ENCODE measurements around the gene RHOT2.

RHOT2 gene

GRCh38 chr16:667780-668518, at the start of gene RHOT2:
TSS of gene RHOT2 (plus strand) at chr16:668132. CDS start at chr16:668200, 68 bp downstream.
- no peak for DNase-seq

GRCh38 chr16:619476-620100, 48.3 kb upstream of the RHOT2 start:
- DNase-seq = no peak

- no peak for DNase-seq
These were observed 47.0 kb upstream of the RHOT2 start for GRCh38 chr16:620700-621525.

- no peak for DNase-seq
These were observed 46.3 kb upstream of the RHOT2 start for GRCh38 chr16:621526-622105.

- DNase-seq = no peak
These were observed 45.0 kb upstream of the RHOT2 start for GRCh38 chr16:622920-623280.

DNA sequence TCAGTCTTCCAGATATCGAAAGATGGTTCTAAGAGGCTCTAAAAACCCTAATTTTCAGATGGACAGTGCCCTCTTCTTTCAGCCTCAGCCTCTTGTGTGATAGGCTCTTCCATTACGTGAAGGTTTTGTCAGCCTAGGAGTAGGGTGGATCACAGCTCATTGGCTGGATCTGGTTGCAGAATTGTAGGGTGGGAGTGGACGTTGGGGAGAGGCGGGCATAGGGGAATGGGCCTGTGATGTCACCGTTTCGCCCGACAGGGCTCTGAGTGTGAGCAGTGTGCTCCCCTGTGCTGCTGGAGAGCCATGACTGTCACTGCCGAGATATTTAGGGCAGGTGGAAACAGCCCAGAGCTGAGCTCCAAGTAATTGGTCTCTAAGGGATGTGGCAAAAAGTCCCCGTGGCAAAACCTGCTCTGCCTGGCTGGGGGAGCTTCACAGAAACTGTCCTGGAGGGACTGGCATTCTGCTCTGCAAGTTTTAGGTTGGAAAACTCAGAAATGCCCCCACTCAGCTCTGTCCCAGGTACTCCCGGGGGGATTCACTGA, 43.3 kb upstream of the RHOT2 start:
- no peak for DNase-seq

- DNase-seq = no peak
These were observed 42.6 kb upstream of the RHOT2 start for GRCh38 chr16:625117-625976.

DNA sequence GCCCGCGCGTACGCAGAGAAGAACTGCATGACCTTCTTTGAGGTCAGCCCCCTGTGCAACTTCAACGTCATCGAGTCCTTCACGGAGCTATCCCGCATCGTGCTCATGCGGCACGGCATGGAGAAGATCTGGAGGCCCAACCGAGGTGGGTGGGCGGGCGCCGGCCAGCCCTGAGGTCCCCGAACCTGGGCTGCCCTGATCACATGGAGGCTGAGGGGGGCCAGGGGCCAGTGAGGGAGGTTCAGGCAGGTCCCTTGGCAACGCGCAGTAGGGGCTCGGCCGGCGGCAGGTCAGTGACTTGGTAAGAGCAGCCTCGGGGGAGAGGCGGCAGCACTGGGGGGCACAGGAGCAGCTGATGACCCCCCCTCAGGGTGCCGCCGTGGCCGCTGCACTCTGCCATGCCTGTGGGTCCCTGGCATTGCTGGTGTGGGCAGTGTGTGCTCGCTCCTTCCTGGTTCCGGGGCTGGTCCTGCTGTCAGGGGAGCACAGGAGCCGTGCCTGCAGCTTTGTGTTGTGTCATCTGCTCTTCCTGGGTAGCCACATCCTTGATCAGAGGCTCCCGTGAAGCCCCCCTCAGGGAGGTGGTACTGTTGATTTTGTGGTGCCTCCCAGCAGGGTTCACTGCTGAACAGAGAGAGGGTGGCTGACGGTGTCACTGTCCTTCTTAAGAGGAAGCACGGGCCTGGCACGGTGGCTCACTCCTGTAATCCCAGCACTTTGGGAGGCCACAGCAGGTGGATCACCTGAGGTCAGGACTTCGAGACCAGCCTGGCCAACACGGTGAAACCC, 41.8 kb upstream of the RHOT2 start:
- DNase-seq = peak; percentile 61

DNA sequence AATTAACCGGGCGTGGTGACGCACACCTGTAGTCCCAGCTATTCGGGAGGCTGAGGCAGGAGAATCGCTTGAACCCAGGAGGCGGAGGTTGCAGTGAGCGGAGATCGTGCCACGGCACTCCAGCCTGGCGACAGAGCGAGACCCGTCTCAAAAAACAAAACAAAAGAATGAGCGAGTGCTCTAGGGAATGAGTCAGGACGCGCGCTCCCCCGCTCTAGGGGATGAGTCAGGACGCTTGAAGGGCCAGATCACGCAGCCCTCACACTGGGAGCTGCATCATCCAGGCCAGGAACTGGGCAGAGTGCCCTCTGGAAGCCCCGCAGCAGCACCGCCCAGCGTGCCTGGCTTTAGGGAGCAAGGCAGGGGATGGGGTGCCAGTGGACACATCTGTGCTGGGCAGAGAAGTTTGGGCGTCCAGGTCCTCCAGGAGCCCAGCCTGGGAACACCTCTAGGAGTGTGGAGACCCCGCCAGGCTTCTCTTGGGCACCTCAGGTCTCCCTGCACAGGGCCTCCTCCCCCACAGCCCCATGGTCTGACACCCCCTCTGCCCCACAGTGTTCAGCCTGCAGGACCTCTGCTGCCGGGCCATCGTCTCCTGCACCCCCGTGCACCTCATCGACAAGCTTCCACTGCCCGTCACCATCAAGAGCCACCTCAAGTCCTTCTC, 41.0 kb upstream of the RHOT2 start:
- peak; percentile 97 for DNase-seq

DNA sequence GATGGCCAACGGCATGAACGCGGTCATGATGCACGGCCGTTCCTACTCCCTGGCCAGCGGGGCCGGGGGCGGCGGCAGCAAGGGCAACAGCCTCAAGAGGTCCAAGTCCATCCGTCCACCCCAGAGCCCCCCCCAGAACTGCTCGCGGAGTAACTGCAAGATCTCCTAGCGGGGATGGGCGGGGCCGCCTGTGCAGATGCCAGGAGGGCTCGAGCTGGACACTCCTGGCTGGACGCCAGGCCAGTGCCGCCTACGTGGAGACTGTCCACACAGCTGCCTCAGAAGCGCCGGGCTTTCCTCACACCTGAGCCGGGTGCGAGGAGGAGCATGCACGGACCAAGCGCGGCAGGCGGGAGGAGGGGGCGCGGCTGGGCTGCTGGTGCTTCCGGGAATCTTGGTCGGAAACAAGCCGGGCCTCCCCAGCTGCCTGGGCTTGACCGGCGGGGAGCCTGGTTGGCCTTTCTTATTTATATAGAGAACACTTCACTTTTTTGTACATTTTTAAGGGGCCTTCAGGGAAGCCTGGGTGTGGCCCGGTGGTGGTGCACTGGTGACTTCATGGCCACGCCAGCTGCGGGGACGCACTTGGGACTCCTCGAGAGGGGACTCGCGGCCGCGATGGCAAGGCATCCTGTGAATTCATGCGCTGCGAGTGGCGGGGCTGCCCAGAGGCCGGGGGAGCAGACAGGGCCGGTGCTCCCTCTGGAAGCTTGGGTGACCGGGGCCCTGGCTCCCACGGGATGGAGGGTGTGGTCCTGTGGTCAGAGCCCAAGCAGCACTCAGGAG, 40.3 kb upstream of the RHOT2 start:
- no peak for DNase-seq

GRCh38 chr16:628321-629061, 39.4 kb upstream of the RHOT2 start:
- no peak for DNase-seq

DNA sequence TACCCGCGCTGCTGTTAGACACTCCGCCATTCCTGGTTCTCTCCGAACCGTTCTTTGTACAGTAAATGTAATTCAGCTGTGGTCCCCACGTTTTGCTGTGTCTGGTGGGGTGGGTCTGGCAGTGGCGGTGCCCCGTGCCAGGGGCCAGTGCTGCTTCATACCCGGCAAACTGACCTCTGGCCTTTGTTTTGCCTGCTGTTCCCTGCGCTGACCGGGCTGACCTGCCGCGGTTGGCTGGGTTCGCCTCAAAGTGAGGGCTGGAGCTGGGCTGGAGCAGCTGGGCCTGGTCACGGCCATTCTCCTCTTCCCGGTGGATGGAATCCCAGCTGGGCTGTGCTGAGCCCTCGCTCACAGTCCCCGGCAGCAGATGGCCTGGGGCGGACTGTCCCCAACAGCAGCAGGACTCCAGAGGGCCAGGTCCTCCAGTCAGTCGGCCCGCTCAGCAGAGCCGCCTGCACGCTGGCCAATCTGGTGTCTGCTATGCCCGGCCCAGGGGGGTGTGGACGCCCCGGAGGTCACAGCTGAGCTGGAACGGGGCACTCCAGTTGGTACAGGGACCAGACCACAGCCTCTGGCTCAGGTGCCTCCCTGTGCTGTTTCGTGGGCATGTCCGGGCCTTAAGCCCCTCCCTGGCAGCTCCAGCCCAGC, 38.6 kb upstream of the RHOT2 start:
- no peak for DNase-seq

GRCh38 chr16:629833-630248, 38.1 kb upstream of the RHOT2 start:
- no peak for DNase-seq

DNA sequence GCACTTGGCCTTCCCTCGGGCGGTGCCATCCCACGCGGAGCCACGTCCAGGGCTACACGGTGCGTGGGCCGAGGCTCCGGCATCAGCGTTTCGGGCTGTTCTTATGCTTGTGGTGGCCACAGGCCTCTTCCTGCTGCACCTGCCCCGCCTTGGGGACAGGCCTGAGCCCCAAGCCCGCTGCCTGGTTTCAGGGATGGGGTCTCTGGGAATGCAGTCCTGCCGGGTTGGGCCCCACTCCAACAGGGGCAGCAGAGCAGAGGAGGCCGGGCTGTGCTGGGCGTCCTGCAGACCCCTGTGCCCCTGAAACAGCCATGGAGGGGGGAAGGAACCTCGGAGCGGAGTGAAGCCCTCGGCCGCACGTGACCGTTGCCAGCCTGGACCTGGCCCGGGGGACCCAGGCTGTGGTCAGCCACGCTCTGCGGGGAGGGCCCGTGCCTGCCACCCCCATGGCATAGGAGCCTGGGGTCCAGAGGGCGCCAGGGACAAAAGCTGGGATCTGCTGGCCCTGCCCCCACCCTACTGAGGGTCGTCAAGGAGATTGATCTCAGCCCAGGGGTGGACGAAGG, 37.6 kb upstream of the RHOT2 start:
- DNase-seq = no peak

GRCh38 chr16:630815-631405, 37.0 kb upstream of the RHOT2 start, which contains the start of gene WFIKKN1:
TSS of gene WFIKKN1 (plus strand) at chr16:630985. CDS start at chr16:631254, 269 bp downstream.
- DNase-seq = no peak

GRCh38 chr16:631808-632358, 36.0 kb upstream of the RHOT2 start:
- DNase-seq = no peak
